ENCODE measurements around the gene C5orf24. TPM values are rescaled to one million over a fixed set of nuclear protein-coding genes. Genes with fewer than 3 reads are reported as not detected.

The C5orf24 gene
- total RNA-seq: 10 to 100 TPM; 23.7 to 48.6 (median 30.5) TPM
- long read RNA-seq, donor 1, full-length matches to known transcripts: 30 of 32 reads
- long read RNA-seq, donor 1, partial matches to known transcripts: 0 of 32 reads
- long read RNA-seq, donor 1, other reads (novel, unspliced or antisense): 2 of 32 reads
- long read RNA-seq, donor 2, full-length matches to known transcripts: 14 of 16 reads
- long read RNA-seq, donor 2, partial matches to known transcripts: 0 of 16 reads
- long read RNA-seq, donor 2, other reads (novel, unspliced or antisense): 2 of 16 reads

- no peaks in the 10 kb centered on the region for H3K9me3 ChIP-seq
- peak within 1 kb of the TSS; percentile 67 for H3K4me3 ChIP-seq
- ATAC-seq: peak; percentile 98
- H3K4me1 ChIP-seq (ENCODE audit: low read depth): peaks cover 20% of the 10 kb centered on the region
- intact Hi-C loops (cut with DNase I, micrococcal nuclease): no loop called here
- no peaks in the 10 kb centered on the region for H3K36me3 ChIP-seq (ENCODE audit: low read depth)
- TF ChIP-seq CTCF (IDR thresholded peaks at IDR 0.05): no peak
- DNase-seq: peak; percentile 95 to 97 (median 97)
Observed at GRCh38 chr5:134845852-134846640, at the start of gene C5orf24. C5orf24 (plus strand) TSS chr5:134845968; CDS start chr5:134854901, 8,933 bp downstream.

- H3K36me3 ChIP-seq (ENCODE audit: low read depth): peaks cover 9% of the 10 kb centered on the region
- intact Hi-C loops (cut with DNase I, micrococcal nuclease): no loop called here
Observed at GRCh38 chr5:134798468-134798867, 47.3 kb upstream of the C5orf24 start.

GRCh38 chr5:134803821-134804220 is 41.9 kb upstream of the C5orf24 start:
- intact Hi-C loops (cut with DNase I, micrococcal nuclease): no loop called here
- TF ChIP-seq CTCF (IDR thresholded peaks at IDR 0.05): no peak
- ATAC-seq (no peak), DNase-seq (no peak)
- H3K36me3 ChIP-seq (ENCODE audit: low read depth): no peaks in the 10 kb centered on the region
- no peak overlapping the region for H3K4me3 ChIP-seq
- H3K9me3 ChIP-seq: no peaks in the 10 kb centered on the region
- no peaks in the 10 kb centered on the region for H3K4me1 ChIP-seq (ENCODE audit: low read depth)

More at GRCh38 chr5:134798468-134798867, 47.3 kb upstream of the C5orf24 start:
- Histone ChIP-seq H3K4me3 (no peak overlapping the region), H3K4me1 (ENCODE audit: low read depth) (no peaks in the 10 kb centered on the region), H3K9me3 (no peaks in the 10 kb centered on the region)
- TF ChIP-seq CTCF (IDR thresholded peaks at IDR 0.05): no peak
- ATAC-seq (no peak), DNase-seq (no peak)

- ATAC-seq: peak; percentile 8
- DNase-seq: no peak
- intact Hi-C loops (cut with DNase I, micrococcal nuclease): no loop called here
Observed at GRCh38 chr5:134813407-134813806, 32.4 kb upstream of the C5orf24 start.

GRCh38 chr5:134813827-134814226 is 31.9 kb upstream of the C5orf24 start:
- no peak for ATAC-seq
- DNase-seq: no peak
- H3K36me3 ChIP-seq (ENCODE audit: low read depth): no peaks in the 10 kb centered on the region
- TF ChIP-seq CTCF (IDR thresholded peaks at IDR 0.05): no peak
- no peaks in the 10 kb centered on the region for H3K4me1 ChIP-seq (ENCODE audit: low read depth)
- intact Hi-C loops (cut with DNase I, micrococcal nuclease): no loop called here
- no peak overlapping the region for H3K4me3 ChIP-seq
- no peaks in the 10 kb centered on the region for H3K9me3 ChIP-seq

More at GRCh38 chr5:134813407-134813806, 32.4 kb upstream of the C5orf24 start:
- Histone ChIP-seq H3K4me3 (no peak overlapping the region), H3K9me3 (no peaks in the 10 kb centered on the region), H3K4me1 (ENCODE audit: low read depth) (no peaks in the 10 kb centered on the region), H3K36me3 (ENCODE audit: low read depth) (no peaks in the 10 kb centered on the region)
- no peak for TF ChIP-seq CTCF (IDR thresholded peaks at IDR 0.05)

Data from mucosa of descending colon (tissue), 3 donors.